ENCODE measurements around the gene MYOCOS. TPM values are rescaled to one million over a fixed set of nuclear protein-coding genes. Genes with fewer than 3 reads are reported as not detected.

The MYOCOS gene
- total and polyA plus RNA-seq, 12 donors, result not detected

GRCh38 chr1:171641076-171641864 lies 19.2 kb downstream of the MYOCOS start:
- no peak overlapping the region for H3K27ac ChIP-seq
- DNase-seq (no peak), ATAC-seq (no peak)
- no peaks in the 10 kb centered on the region for H3K36me3 ChIP-seq
- intact Hi-C loops (cut with DNase I), result loop anchor here in 6 of 10 donors (5.0 to 10.0 kb wide), 4 partner anchors 76 to 344 kb away; partner anchors contain the start of gene METTL13 (in 2 of the 6)
- no peaks in the 10 kb centered on the region for H3K9me3 ChIP-seq
- peaks cover 5 to 17% (median 15%) of the 10 kb centered on the region in 9 donors for H3K4me1 ChIP-seq
- 52 to 63% methylated on average over 10 of the region's 10 CpGs for WGBS, 2 donors
- no peaks in the 10 kb centered on the region for H3K27me3 ChIP-seq
- TF ChIP-seq, protein P1, sequence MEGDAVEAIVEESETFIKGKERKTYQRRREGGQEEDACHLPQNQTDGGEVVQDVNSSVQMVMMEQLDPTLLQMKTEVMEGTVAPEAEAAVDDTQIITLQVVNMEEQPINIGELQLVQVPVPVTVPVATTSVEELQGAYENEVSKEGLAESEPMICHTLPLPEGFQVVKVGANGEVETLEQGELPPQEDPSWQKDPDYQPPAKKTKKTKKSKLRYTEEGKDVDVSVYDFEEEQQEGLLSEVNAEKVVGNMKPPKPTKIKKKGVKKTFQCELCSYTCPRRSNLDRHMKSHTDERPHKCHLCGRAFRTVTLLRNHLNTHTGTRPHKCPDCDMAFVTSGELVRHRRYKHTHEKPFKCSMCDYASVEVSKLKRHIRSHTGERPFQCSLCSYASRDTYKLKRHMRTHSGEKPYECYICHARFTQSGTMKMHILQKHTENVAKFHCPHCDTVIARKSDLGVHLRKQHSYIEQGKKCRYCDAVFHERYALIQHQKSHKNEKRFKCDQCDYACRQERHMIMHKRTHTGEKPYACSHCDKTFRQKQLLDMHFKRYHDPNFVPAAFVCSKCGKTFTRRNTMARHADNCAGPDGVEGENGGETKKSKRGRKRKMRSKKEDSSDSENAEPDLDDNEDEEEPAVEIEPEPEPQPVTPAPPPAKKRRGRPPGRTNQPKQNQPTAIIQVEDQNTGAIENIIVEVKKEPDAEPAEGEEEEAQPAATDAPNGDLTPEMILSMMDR (IDR thresholded peaks at IDR 0.05), result peak in 1 of 9 donors; percentile 3
- no peak overlapping the region for H3K4me3 ChIP-seq

GRCh38 chr1:171642197-171642596 lies 20.2 kb downstream of the MYOCOS start:
- DNase-seq (no peak), ATAC-seq (no peak)
- H3K4me1 ChIP-seq, result peaks cover 5 to 22% (median 17%) of the 10 kb centered on the region in 9 donors
- H3K4me3 ChIP-seq, result no peak overlapping the region
- TF ChIP-seq, protein P1 (IDR thresholded peaks at IDR 0.05), result no peak
- H3K27ac ChIP-seq, result no peak overlapping the region
- intact Hi-C loops (cut with DNase I), result loop anchor here in 6 of 10 donors (5.0 to 10.0 kb wide), 4 partner anchors 75 to 343 kb away; partner anchors contain the start of gene METTL13 (in 2 of the 6)
- WGBS, 2 donors, result 89 to 94% methylated on average over 4 of the region's 4 CpGs
- H3K27me3 ChIP-seq, result no peaks in the 10 kb centered on the region
- no peaks in the 10 kb centered on the region for H3K9me3 ChIP-seq
- no peaks in the 10 kb centered on the region for H3K36me3 ChIP-seq

DNA sequence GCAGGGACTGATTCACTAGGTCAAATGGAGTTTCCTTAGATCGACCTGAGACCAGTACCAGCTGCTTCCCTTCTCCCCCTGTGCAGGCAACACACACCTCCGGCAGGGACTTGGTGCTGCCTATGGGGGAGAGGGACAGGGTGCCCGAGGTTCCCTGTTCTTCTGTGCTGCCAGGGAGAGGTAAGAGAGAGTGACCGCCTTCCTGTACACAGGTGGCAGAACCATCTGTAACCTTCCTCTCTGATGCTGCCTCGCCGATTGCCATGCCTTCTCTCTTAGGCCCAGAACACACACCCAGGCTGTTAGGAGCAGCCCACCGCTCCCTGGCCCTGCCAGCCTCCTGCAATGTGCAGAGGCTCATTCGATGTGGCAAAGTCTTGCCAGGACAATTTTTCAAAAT lies 21.1 kb downstream of the MYOCOS start:
- Histone ChIP-seq H3K36me3 (no peaks in the 10 kb centered on the region), H3K9me3 (no peaks in the 10 kb centered on the region), H3K4me1 (peaks cover 5 to 22% (median 17%) of the 10 kb centered on the region in 9 donors), H3K27me3 (no peaks in the 10 kb centered on the region), H3K27ac (no peak overlapping the region), H3K4me3 (no peak overlapping the region)
- TF ChIP-seq, protein P1 (IDR thresholded peaks at IDR 0.05), result no peak
- intact Hi-C loops (cut with DNase I), result loop anchor here in 6 of 10 donors (5.0 to 10.0 kb wide), 4 partner anchors 74 to 342 kb away; partner anchors contain the start of gene METTL13 (in 2 of the 6)
- ATAC-seq (no peak), DNase-seq (no peak)
- 82 to 86% methylated on average over 8 of the region's 8 CpGs for WGBS, 2 donors

DNA sequence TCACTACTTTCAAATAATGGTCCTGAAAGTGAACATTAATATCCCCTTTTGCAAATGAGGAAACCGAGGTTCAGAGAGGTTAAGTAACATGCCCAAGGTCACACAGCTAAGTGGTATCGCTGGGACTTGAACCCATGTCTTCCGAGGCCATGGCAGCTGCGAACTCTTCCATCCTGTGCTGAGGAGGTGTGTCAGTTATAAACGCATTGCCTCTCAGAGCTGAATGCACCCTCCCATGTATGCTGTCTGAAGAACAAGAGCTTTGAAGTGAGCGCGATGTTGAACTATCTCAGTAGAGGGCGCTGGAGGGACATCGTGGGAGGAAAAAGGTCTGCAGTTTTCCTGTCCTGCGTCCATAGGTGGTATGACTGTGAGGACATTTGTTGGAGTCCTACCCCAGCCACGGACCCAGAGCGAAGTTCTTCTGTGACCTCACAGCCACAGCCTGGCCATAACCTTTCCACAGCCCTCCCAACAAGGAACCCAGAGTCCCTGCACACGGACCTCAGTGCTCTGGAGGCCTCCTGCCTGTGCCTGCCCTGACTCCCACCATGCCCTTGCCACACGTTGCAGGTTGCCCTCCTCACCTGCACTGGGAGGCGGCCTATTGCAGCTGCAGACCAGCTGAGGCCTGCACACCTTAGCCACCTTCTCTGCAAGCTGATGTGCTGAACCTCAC lies 22.9 kb downstream of the MYOCOS start:
- ATAC-seq (peak; percentile 75 to 94 (median 86)), DNase-seq (peak; percentile 60 to 87)
- no peaks in the 10 kb centered on the region for H3K27me3 ChIP-seq
- peak overlapping the region in 2 of 10 donors; percentile 21 to 25 for H3K4me3 ChIP-seq
- intact Hi-C loops (cut with DNase I), result loop anchor here (1.0 to 10.0 kb wide), 11 partner anchors 70 to 342 kb away; partner anchors contain the start of genes METTL13 (in 6 of the 10) and VAMP4 (in 1 of the 10)
- TF ChIP-seq, protein P1 (IDR thresholded peaks at IDR 0.05), result peak; percentile 71 to 89 (median 80)
- no peaks in the 10 kb centered on the region for H3K9me3 ChIP-seq
- H3K27ac ChIP-seq, result peak overlapping the region; percentile 46 to 91 (median 82)
- peaks cover 5 to 25% (median 17%) of the 10 kb centered on the region in 9 donors for H3K4me1 ChIP-seq
- no peaks in the 10 kb centered on the region for H3K36me3 ChIP-seq
- 14% methylated on average over 15 of the region's 15 CpGs for WGBS, 2 donors

Data from heart right ventricle (tissue), 16 donors.